H9 (cell line): ENCODE measurements around the gene CUEDC1. TPM values are rescaled to one million over a fixed set of nuclear protein-coding genes. Genes with fewer than 3 reads are reported as not detected.

Experiments used
- DNase-seq: peaks from one replicate; pipeline ENCODE4 v3.0.0-alpha.2; 2017
- H2AFZ ChIP-seq: one replicate; pipeline ENCODE4 v1.6.1; 2013; ENCODE audit warnings: mild to moderate bottlenecking, low read length, control low read depth, moderate library complexity
- H2AK5ac ChIP-seq: 2 replicates; pipeline ENCODE4 v1.6.1; 2013; ENCODE audit warnings: low read length, control low read depth, mixed read lengths; ENCODE audit not compliant: insufficient read length
- H2BK120ac ChIP-seq: one replicate; pipeline ENCODE4 v1.6.1; 2013; ENCODE audit warnings: low read depth, mild to moderate bottlenecking, low read length, control low read depth, inconsistent platforms; ENCODE audit not compliant: poor library complexity, severe bottlenecking
- H2BK12ac ChIP-seq: 2 replicates; pipeline ENCODE4 v1.6.1; 2013; ENCODE audit warnings: low read length, control low read depth, mixed read lengths, low read depth; ENCODE audit not compliant: insufficient read length
- H2BK15ac ChIP-seq: 2 replicates; pipeline ENCODE4 v1.6.1; 2013; ENCODE audit warnings: low read depth, low read length, control low read depth
- H2BK20ac ChIP-seq: one replicate; pipeline ENCODE4 v1.6.1; 2013; ENCODE audit warnings: low read depth, mild to moderate bottlenecking, low read length, control low read depth, inconsistent platforms; ENCODE audit not compliant: poor library complexity, severe bottlenecking
- H2BK5ac ChIP-seq: 2 replicates; pipeline ENCODE4 v1.6.1; 2013; ENCODE audit warnings: low read length, control low read depth, mixed read lengths; ENCODE audit not compliant: insufficient read length
- H3K14ac ChIP-seq: 2 replicates; pipeline ENCODE4 v1.6.1; 2013; ENCODE audit warnings: low read length, control low read depth; ENCODE audit not compliant: insufficient read depth
- H3K18ac ChIP-seq: 2 replicates; pipeline ENCODE4 v1.6.1; 2013; ENCODE audit warnings: low read depth, mild to moderate bottlenecking, mixed read lengths, low read length, control low read depth; ENCODE audit not compliant: insufficient read length
- H3K23ac ChIP-seq: 2 replicates; pipeline ENCODE4 v1.6.1; 2013; ENCODE audit warnings: low read length, control low read depth, mixed read lengths, low read depth; ENCODE audit not compliant: insufficient read length
- H3K23me2 ChIP-seq: 2 replicates; pipeline ENCODE4 v1.6.1; 2013; ENCODE audit warnings: low read depth, mild to moderate bottlenecking, mixed read lengths, low read length, control low read depth; ENCODE audit not compliant: insufficient read length, poor library complexity, severe bottlenecking
- H3K27ac ChIP-seq: 2 replicates; pipeline ENCODE4 v1.5.1; 2013; ENCODE audit warnings: low read length, control low read depth, mixed read lengths, low read depth; ENCODE audit not compliant: insufficient read length
- H3K27me3 ChIP-seq: 2 replicates; pipeline ENCODE4 v1.6.1; 2013; ENCODE audit warnings: low read length, control low read depth, inconsistent platforms; ENCODE audit not compliant: insufficient read depth
- H3K4ac ChIP-seq: 2 replicates; pipeline ENCODE4 v1.6.1; 2013; ENCODE audit warnings: low read depth, mild to moderate bottlenecking, control low read depth, inconsistent platforms, low read length, moderate library complexity
- H3K4me1 ChIP-seq: 2 replicates; pipeline ENCODE4 v1.6.1; 2013; ENCODE audit warnings: low read length, control low read depth, inconsistent platforms; ENCODE audit not compliant: insufficient read depth
- H3K4me2 ChIP-seq: 2 replicates; pipeline ENCODE4 v1.6.1; 2013; ENCODE audit warnings: low read length, control low read depth, mixed read lengths; ENCODE audit not compliant: insufficient read length, insufficient read depth
- H3K56ac ChIP-seq: 2 replicates; pipeline ENCODE4 v1.6.1; 2013; ENCODE audit warnings: low read depth, mild to moderate bottlenecking, mixed read lengths, low read length, control low read depth; ENCODE audit not compliant: insufficient read length
- H3K79me1 ChIP-seq: 2 replicates; pipeline ENCODE4 v1.6.1; 2013; ENCODE audit warnings: low read depth, mild to moderate bottlenecking, moderate library complexity, low read length, control low read depth, inconsistent platforms; ENCODE audit not compliant: insufficient read depth, poor library complexity, severe bottlenecking
- H3K79me2 ChIP-seq: 2 replicates; pipeline ENCODE4 v1.6.1; 2013; ENCODE audit warnings: low read length, control low read depth, inconsistent platforms; ENCODE audit not compliant: insufficient read depth
- H3K9ac ChIP-seq: 2 replicates; pipeline ENCODE4 v1.6.1; 2013; ENCODE audit warnings: low read length, control low read depth, mixed read lengths; ENCODE audit not compliant: insufficient read length; ENCODE audit errors: extremely low read depth
- H3K9me3 ChIP-seq: one replicate; pipeline ENCODE4 v1.6.1; 2013; ENCODE audit warnings: low read depth, low read length, inconsistent platforms; ENCODE audit not compliant: control insufficient read depth
- H3T11ph ChIP-seq: one replicate; pipeline ENCODE4 v1.6.1; 2013; ENCODE audit warnings: mild to moderate bottlenecking, low read length, control low read depth, inconsistent platforms
- H4K20me1 ChIP-seq: one replicate; pipeline ENCODE4 v1.6.1; 2013; ENCODE audit not compliant: control insufficient read depth, insufficient read length, insufficient read depth
- H4K5ac ChIP-seq: 2 replicates; pipeline ENCODE4 v1.6.1; 2013; ENCODE audit warnings: low read depth, mild to moderate bottlenecking, mixed read lengths, low read length, control low read depth; ENCODE audit not compliant: insufficient read length
- H4K8ac ChIP-seq: replicated peaks from 2 replicates; pipeline ENCODE4 v1.6.1; 2013; ENCODE audit warnings: low read length, control low read depth, mixed read lengths, low read depth; ENCODE audit not compliant: insufficient read length
- H4K91ac ChIP-seq: 2 replicates; pipeline ENCODE4 v1.6.1; 2013; ENCODE audit warnings: low read depth, mild to moderate bottlenecking, moderate library complexity, mixed read lengths, low read length, control low read depth; ENCODE audit not compliant: insufficient read length
- H3K27ac Mint-ChIP-seq, 3 experiments: 2 replicates in 2 of 3; 3 replicates in 1 of 3; pipeline ENCODE4 v1.8.0; 2020 to 2021; ENCODE audit warnings: mixed read lengths in 3 of 3, mild to moderate bottlenecking in 1 of 3, moderate library complexity in 1 of 3
- H3K27me3 Mint-ChIP-seq: 2 replicates; pipeline ENCODE4 v1.8.0; 2021; ENCODE audit warnings: low read depth, mild to moderate bottlenecking, moderate library complexity, mixed read lengths
- H3K36me3 Mint-ChIP-seq, 3 experiments: 2 replicates in 2 of 3; 3 replicates in 1 of 3; pipeline ENCODE4 v1.8.0; 2020 to 2021; ENCODE audit warnings: low read depth in 3 of 3, mixed read lengths in 3 of 3; ENCODE audit not compliant: insufficient read depth in 1 of 3
- H3K4me1 Mint-ChIP-seq, 2 experiments: 2 replicates each; pipeline ENCODE4 v1.8.0; 2020; ENCODE audit warnings: mixed read lengths in 2 of 2
- H3K4me3 Mint-ChIP-seq, 2 experiments: 2 replicates in 1 of 2; 3 replicates in 1 of 2; pipeline ENCODE4 v1.8.0; 2020 to 2021; ENCODE audit warnings: mild to moderate bottlenecking in 2 of 2, mixed read lengths in 2 of 2, moderate library complexity in 1 of 2
- H3K9me3 Mint-ChIP-seq, 2 experiments: 2 replicates in 1 of 2; 3 replicates in 1 of 2; pipeline ENCODE4 v1.8.0; 2020; ENCODE audit warnings: mild to moderate bottlenecking in 2 of 2, mixed read lengths in 2 of 2, moderate library complexity in 1 of 2
- CTCF ChIP-seq: fragments of 200-600 bp; sonication (generic); conservative IDR thresholded peaks from 3 replicates; pipeline ENCODE4 v1.8.0; 2021; ENCODE audit warnings: antibody characterized with exemption, mild to moderate bottlenecking
- WGBS: extraction: QIAGEN DNeasy Blood & Tissue Kit; methylation state at CpG from one replicate; pipeline ENCODE4 v1.1.7; 2013; ENCODE audit warnings: missing lambda C conversion rate, low lambda C conversion rate, mixed read lengths; ENCODE audit not compliant: insufficient read length; ENCODE audit errors: extremely low coverage; 5-methylcytosine and 5-hydroxymethylcytosine counted together
- total RNA-seq: library from RNA; stranded (reverse); gene quantifications from 2 replicates; pipeline ENCODE4 v1.2.1, GENCODE V29; 2021

The CUEDC1 gene
- total RNA-seq, 1 experiment from 2014 or later, result 7.3 TPM

GRCh38 chr17:57943140-57943539, 12.1 kb downstream of the CUEDC1 start:
- H3K4me1 Mint-ChIP-seq, result peaks cover 27 to 31% of the 10 kb centered on the region in 2 experiments
- no peak for TF ChIP-seq CTCF
- WGBS, result no CpG with 5 or more reads among the region's 6 CpGs
- Histone ChIP-seq H3K23me2 (no peaks in the 10 kb centered on the region), H3K4me2 (no peak overlapping the region), H3K27ac (no peak overlapping the region), H2AFZ (no peak overlapping the region), H2BK12ac (no peak overlapping the region), H4K8ac (no peak overlapping the region), H3K14ac (no peak overlapping the region), H3T11ph (no peak overlapping the region), H2BK5ac (no peak overlapping the region), H3K18ac (no peak overlapping the region), H3K23ac (no peak overlapping the region), H2BK120ac (no peak overlapping the region), H4K5ac (no peak overlapping the region), H4K91ac (no peak overlapping the region), H3K27me3 (no peaks in the 10 kb centered on the region), H3K4ac (no peak overlapping the region), H3K79me2 (no peaks in the 10 kb centered on the region), H2BK15ac (no peak overlapping the region), H3K9me3 (no peaks in the 10 kb centered on the region), H3K56ac (no peak overlapping the region), H3K79me1 (no peaks in the 10 kb centered on the region), H3K9ac (no peak overlapping the region), H2AK5ac (no peak overlapping the region), H2BK20ac (no peak overlapping the region), H4K20me1 (peaks cover 2% of the 10 kb centered on the region), H3K4me1 (peaks cover 2% of the 10 kb centered on the region; the same call in 1 of the 2 replicates)
- no peak for DNase-seq
- no peak overlapping the region for H3K4me3 Mint-ChIP-seq
- H3K27ac Mint-ChIP-seq, result no peak overlapping the region
- H3K36me3 Mint-ChIP-seq, result no peaks in the 10 kb centered on the region
- no peaks in the 10 kb centered on the region for H3K9me3 Mint-ChIP-seq
- H3K27me3 Mint-ChIP-seq, result no peaks in the 10 kb centered on the region
